NCI-H1694 (cell line): Measurements from ENCODE around the gene BICC1.

Experiments
- DNase-seq: peaks from one replicate; lab custom pipeline; 2025; lab: John Stamatoyannopoulos, UW

BICC1 gene

DNA sequence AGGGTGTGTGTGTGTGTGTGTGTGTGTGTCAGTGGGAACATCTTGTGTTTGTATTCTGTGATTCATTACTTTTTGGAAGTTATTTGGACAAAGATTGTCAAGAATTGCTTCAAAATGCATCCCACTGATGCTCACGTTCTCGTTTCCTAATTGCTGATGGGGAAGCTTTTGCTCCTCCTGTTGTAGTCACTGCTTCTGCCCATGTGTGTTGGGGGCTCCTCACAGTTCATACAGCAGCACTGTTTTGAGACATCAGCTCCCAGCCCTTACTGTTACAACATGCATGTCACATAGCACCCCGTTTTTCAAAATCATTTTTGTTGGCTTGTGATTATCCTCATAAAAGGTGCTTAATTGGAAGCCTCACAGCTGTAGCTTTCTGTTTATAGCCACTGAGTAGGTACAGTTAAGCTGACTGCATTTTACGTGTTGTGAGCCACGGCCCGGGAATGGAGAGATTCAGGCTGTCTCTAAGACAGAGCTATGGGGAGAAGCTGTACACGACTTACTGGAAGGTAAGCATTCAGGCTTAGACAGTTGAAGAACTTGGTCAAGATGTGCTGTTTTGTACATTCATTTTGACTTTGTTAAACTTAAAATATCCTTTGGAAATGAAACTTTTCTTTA, 87.4 kb downstream of the BICC1 start:
- DNase-seq = no peak

GRCh38 chr10:58608351-58608750, 95.7 kb downstream of the BICC1 start:
- DNase-seq = no peak

GRCh38 chr10:58608826-58609531, 96.3 kb downstream of the BICC1 start:
- DNase-seq = no peak

DNA sequence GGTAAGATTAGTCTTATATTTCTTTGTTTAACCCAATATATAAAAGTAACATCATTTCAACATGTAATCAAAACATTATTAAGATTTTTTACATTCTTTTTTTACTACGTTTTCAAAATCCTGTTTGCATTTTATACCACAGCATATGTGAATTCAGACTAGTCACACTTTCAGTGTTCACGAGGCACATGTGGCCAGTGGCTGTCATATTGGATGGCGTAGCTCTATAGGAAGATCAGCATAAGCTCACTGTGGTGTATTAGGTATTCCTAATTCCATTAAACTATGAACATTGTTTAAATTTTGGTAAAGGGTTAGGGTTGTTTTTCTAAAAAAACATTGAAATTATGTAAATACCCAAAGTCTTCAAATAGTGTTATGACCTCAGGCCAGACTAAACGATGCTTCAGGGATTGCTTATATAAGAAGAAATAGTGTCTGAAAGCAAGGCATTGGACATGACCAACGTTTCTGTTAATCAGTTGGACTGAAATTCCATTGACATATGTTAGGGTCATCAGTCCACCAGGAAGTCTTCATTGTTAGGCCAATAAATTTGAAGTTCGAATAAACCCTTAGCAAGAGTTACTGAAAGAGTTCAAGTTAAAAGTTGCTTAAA, 97.0 kb downstream of the BICC1 start:
- no peak for DNase-seq

GRCh38 chr10:58615237-58615935, 102.7 kb downstream of the BICC1 start:
- no peak for DNase-seq

- DNase-seq = no peak
Observed at GRCh38 chr10:58618158-58618676, 105.5 kb downstream of the BICC1 start.

- DNase-seq = no peak
Observed at GRCh38 chr10:58621379-58622077, 108.9 kb downstream of the BICC1 start.

- DNase-seq = no peak
Observed at GRCh38 chr10:58622246-58622645, 109.6 kb downstream of the BICC1 start.

DNA sequence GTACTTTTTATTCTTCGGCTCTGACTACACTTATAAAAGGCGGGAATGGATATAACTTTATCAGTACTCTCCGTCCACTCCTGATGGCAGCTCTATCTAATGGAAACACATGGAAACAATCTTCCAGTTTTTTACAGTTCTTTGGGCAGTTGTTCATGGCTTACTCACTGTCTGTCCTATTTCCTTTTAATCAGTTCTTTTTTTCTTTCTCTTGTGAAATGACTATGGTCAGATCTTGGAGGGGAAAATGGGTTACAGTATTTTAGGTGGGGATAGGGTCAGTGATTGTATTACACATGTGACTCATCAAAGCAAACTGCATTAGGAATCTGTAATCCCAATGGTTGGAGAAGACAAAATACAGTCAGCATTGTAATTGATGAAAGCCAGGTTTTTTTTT, 112.4 kb downstream of the BICC1 start:
- no peak for DNase-seq

GRCh38 chr10:58627392-58627791, 114.7 kb downstream of the BICC1 start:
- DNase-seq = no peak

- no peak for DNase-seq
Observed at GRCh38 chr10:58631715-58632114, 119.0 kb downstream of the BICC1 start.

DNA sequence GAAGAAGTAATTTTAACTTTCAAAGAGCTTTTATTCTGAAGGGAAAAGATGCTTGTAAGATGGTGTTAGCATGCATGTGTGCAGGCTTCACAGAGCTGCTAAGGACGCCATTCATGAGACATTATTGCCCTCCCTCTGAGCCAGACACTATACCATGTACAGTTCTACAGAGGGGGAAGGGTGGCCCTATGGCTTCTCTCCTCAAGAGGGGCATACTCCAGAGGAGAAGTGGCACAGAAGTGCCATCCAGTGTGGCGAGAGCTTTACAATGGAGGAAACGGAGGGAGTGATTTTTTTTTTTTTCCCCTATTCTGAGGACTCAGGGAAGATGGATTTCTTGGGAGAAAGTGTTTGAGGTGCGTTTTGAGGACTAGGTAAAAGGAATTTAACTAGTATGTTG, 119.5 kb downstream of the BICC1 start:
- no peak for DNase-seq

GRCh38 chr10:58637352-58637751, 124.7 kb downstream of the BICC1 start:
- no peak for DNase-seq

DNA sequence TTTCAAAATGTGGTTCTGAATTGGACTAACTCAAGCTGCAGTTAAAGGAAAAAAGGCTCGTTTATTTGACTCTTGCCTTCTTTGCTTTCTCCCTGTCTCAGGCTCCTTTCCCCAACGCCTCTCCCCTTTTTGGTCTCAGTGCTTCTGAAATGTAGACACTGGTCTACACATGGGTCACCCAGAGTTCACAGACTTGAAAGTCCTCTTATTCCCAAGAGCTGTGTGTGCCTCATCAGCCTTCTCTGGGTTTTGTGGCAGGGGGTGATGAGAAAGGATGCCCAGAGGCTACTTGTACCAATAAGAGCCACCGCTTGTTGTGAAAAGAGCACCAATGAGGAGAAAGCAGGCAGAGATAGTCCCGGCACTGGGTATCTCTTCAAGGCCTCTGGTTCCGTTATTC, 125.7 kb downstream of the BICC1 start:
- DNase-seq = no peak

GRCh38 chr10:58641095-58641531, 128.4 kb downstream of the BICC1 start:
- no peak for DNase-seq

GRCh38 chr10:58641708-58642107, 129.0 kb downstream of the BICC1 start:
- DNase-seq = no peak

GRCh38 chr10:58642283-58642682, 129.6 kb downstream of the BICC1 start:
- no peak for DNase-seq

DNA sequence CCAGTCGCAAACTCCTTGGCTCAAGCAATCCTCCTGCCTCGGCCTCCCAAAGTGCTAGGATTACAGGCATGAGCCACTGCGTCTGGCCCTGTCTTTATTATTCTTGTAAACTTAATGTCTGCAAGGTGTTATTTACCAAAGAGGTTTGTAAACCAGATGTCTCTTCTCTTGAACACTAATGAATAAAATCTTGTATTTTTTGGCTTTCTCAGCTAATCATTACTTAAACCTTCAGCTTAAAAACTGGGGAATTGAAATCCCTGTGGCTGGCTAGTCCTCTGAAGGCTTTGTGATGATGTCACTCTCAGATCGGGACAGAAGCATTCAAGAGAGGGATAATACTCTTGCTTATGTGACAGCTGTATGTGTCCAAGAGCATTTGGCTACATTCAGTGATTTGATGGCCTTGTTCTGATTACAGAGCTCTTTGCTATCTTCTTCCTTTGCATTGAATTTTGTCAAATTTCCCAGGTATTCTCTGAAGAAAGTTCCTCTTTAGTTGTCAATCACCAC, 130.3 kb downstream of the BICC1 start:
- DNase-seq = no peak

GRCh38 chr10:58644311-58644710, 131.6 kb downstream of the BICC1 start:
- DNase-seq = no peak

GRCh38 chr10:58645416-58646146, 132.9 kb downstream of the BICC1 start:
- no peak for DNase-seq
